Ishikawa (cell line): Measurements from ENCODE around the gene PAEP.

Experiments
- MAX ChIP-seq: IDR thresholded peaks from 2 replicates; pipeline ENCODE4 v1.6.1; 2012
- REST ChIP-seq: IDR thresholded peaks from 2 replicates; pipeline ENCODE4 v1.6.1; 2012; ENCODE audit warnings: low read depth, mild to moderate bottlenecking

GRCh38 chr9:135611875-135612209 is 50.3 kb downstream of the PAEP start:
- no peak for TF ChIP-seq REST
- TF ChIP-seq MAX = no peak
